Ovary (tissue), 9 donors: ENCODE results near the gene ASB10. TPM values are rescaled to one million over a fixed set of nuclear protein-coding genes. Genes with fewer than 3 reads are reported as not detected.
A peak's percentile ranks its signal among the peaks of the same experiment; 100 is the strongest.

ENCODE experiments used
- DNase-seq, 5 donors: peaks; one replicate each; pipeline ENCODE4 v3.0.0-alpha.2; 2019 to 2020
- H3K27ac ChIP-seq, 2 donors: fragments of 200-600 bp; one replicate each; pipeline versions ENCODE4 v1.5.1 to v1.8.0; 2019 to 2022
- H3K27me3 ChIP-seq: fragments of 200-600 bp; one replicate; pipeline ENCODE4 v1.8.0; 2022
- H3K36me3 ChIP-seq: fragments of 200-600 bp; sonication (generic); one replicate; pipeline ENCODE4 v1.5.1; 2019
- H3K4me1 ChIP-seq: one replicate; pipeline ENCODE4 v1.8.1; 2013; ENCODE audit warnings: mild to moderate bottlenecking, moderate library complexity; ENCODE audit not compliant: insufficient read depth
- H3K4me3 ChIP-seq: fragments of 200-600 bp; sonication (generic); one replicate; pipeline ENCODE4 v1.5.1; 2017
- H3K9me3 ChIP-seq, 2 donors: fragments of 200-600 bp in 1 of 2; sonication (generic) in 1 of 2; one replicate each; pipeline versions ENCODE4 v1.5.1 to v1.8.1; 2013 to 2019; ENCODE audit warnings: mild to moderate bottlenecking in 1 of 2, moderate library complexity in 1 of 2
- CTCF ChIP-seq, 3 donors: fragments of 450-650 bp in 2 of 3; fragments of 200-600 bp in 1 of 3; IDR thresholded peaks; one replicate each; pipeline versions ENCODE4 v1.5.1 to v1.8.0; 2016 to 2022; ENCODE audit warnings: antibody characterized with exemption in 3 of 3, mild to moderate bottlenecking in 1 of 3
- EP300 ChIP-seq: sonication (generic); formaldehyde crosslinking; IDR thresholded peaks from one replicate; pipeline ENCODE4 v1.6.1; 2017; ENCODE audit warnings: antibody characterized with exemption
- POLR2A ChIP-seq: fragments of 450-650 bp; IDR thresholded peaks from one replicate; pipeline ENCODE4 v1.6.1; 2017; ENCODE audit warnings: antibody characterized with exemption, mild to moderate bottlenecking, moderate library complexity
- WGBS, 3 donors: extraction: QIAGEN DNeasy Blood & Tissue Kit in 1 of 3; methylation state at CpG; one replicate each; pipeline versions ENCODE4 v1.1.5 to v1.1.7; 2013 to 2017; 5-methylcytosine and 5-hydroxymethylcytosine counted together
- intact Hi-C, 4 donors: fragments of 100-400 bp; cut with DNase I; formaldehyde crosslinking; loops; one replicate each; pipeline versions ENCODE4 v1.11.0 to v1.15.1; 2022 to 2023
- polyA plus RNA-seq, 2 donors: library from polyadenylated mRNA; stranded (reverse); fragments of 200-250 nt in 1 of 2; fragments of 350-450 nt in 1 of 2; fragmentation: Illumina TruSeq in 1 of 2; extraction: RNeasy Lipid Tissue Mini Kit (QIAGEN cat#74804) in 1 of 2; gene quantifications; one replicate each; pipeline ENCODE4 v1.2.3, GENCODE V29; 2013 to 2014
- total RNA-seq, 7 donors: library from RNA; depleted of rRNA in 2 of 7; stranded (reverse); fragments of >200 nt in 2 of 7; fragmentation: NEBNext Ultra II Directional in 3 of 7; extraction: Animal tissue kit (Norgen Biotek cat#: 25700) in 3 of 7; gene quantifications; one replicate each; pipeline versions ENCODE4 v1.1.0 to v1.2.4, GENCODE V29; 2016 to 2023
- donor health status: DM: no; HTN: no; CAD: no; lungs with moderate emphysema.
- donor health status: DM: no; HTN: no; CAD: no.
- donor health status: Bipolar disorder and iron deficiency.
- donor health status: DM: yes; HTN: yes; CAD: no.
- donor health status: DM: no; HTN: no; CAD: no.
- donor health status: DM: yes; HTN: yes; CAD: no.

ASB10 gene
- total and polyA plus RNA-seq, 9 donors, result not detected

- Histone ChIP-seq H3K9me3 (no peaks in the 10 kb centered on the region), H3K36me3 (no peaks in the 10 kb centered on the region), H3K4me1 (peaks cover 8% of the 10 kb centered on the region), H3K4me3 (no peak overlapping the region), H3K27ac (no peak overlapping the region), H3K27me3 (no peaks in the 10 kb centered on the region)
- no peak for DNase-seq
- 70 to 74% (median 73%) methylated on average over 18 to 19 of the region's 19 CpGs for WGBS, 3 donors
- no peak for TF ChIP-seq EP300
- TF ChIP-seq CTCF (IDR thresholded peaks at IDR 0.05), result no peak
- no peak for TF ChIP-seq POLR2A
- intact Hi-C loops, result loop anchor here in 3 of 4 donors (5.0 kb wide), 4 partner anchors 41 to 176 kb away; partner anchors contain the start of gene GBX1 (in 1 of the 3)
These were observed 60.4 kb downstream of the ASB10 start for GRCh38 chr7:151126491-151127137.

- intact Hi-C loops, result loop anchor here in 3 of 4 donors (5.0 kb wide), 4 partner anchors 41 to 176 kb away; partner anchors contain the start of gene GBX1 (in 1 of the 3)
- H3K4me1 ChIP-seq, result peaks cover 8% of the 10 kb centered on the region
- no peak for TF ChIP-seq CTCF (IDR thresholded peaks at IDR 0.05)
- 8 to 15% (median 8%) methylated on average over 54 to 58 of the region's 58 CpGs for WGBS, 3 donors
- no peaks in the 10 kb centered on the region for H3K36me3 ChIP-seq
- no peak overlapping the region for H3K27ac ChIP-seq
- H3K9me3 ChIP-seq, result no peaks in the 10 kb centered on the region
- DNase-seq, result peak in 1 of 5 donors; percentile 61
- H3K27me3 ChIP-seq, result no peaks in the 10 kb centered on the region
- peak overlapping the region; percentile 40 for H3K4me3 ChIP-seq
These were observed 61.1 kb downstream of the ASB10 start for GRCh38 chr7:151125846-151126481.

Other genes starting within 250 kb of the ASB10 start
- gene KCNH2, start 208.9 kb downstream of the ASB10 start, total RNA-seq, result 10 to 100 TPM in 2 of 7 donors, 1 to 10 TPM in 5; 2.0 to 26.3 (median 8.0) TPM
- 1 to 10 TPM; 3.0 to 5.0 TPM for gene KCNH2, start 208.9 kb downstream of the ASB10 start, polyA plus RNA-seq
- gene NOS3, start 196.2 kb downstream of the ASB10 start, total RNA-seq, result 10 to 100 TPM in 1 of 7 donors, 1 to 10 TPM in 6; 2.9 to 26.0 (median 5.4) TPM
- 1 to 10 TPM; 1.0 to 8.9 TPM for gene NOS3, start 196.2 kb downstream of the ASB10 start, polyA plus RNA-seq
- gene ATG9B, start 162.8 kb downstream of the ASB10 start, total RNA-seq, result 1 to 10 TPM in 1 of 7 donors, under 1 TPM in 6; 0.18 to 1.0 (median 0.40) TPM
- under 1 TPM; 0.03 to 0.19 TPM for gene ATG9B, start 162.8 kb downstream of the ASB10 start, polyA plus RNA-seq
- gene ABCB8, start 158.8 kb downstream of the ASB10 start, total RNA-seq, result 10 to 100 TPM; 15.5 to 45.2 (median 29.1) TPM
- gene ABCB8, start 158.8 kb downstream of the ASB10 start, polyA plus RNA-seq, result 10 to 100 TPM in 1 of 2 donors, 1 to 10 TPM in 1; 6.1 to 14.7 TPM
- gene ASIC3, start 138.7 kb downstream of the ASB10 start, total RNA-seq, result 1 to 10 TPM; 2.5 to 9.4 (median 4.5) TPM
- 1 to 10 TPM; 1.0 to 2.9 TPM for gene ASIC3, start 138.7 kb downstream of the ASB10 start, polyA plus RNA-seq
- gene CDK5, start 129.4 kb downstream of the ASB10 start, total RNA-seq, result 1 to 10 TPM; 2.7 to 5.9 (median 4.1) TPM
- 1 to 10 TPM; 3.8 to 9.4 TPM for gene CDK5, start 129.4 kb downstream of the ASB10 start, polyA plus RNA-seq
- gene SLC4A2, start 127.7 kb downstream of the ASB10 start, total RNA-seq, result 100 to 1,000 TPM in 4 of 7 donors, 10 to 100 TPM in 3; 55.6 to 127 (median 108) TPM
- 10 to 100 TPM; 10.5 to 53.2 TPM for gene SLC4A2, start 127.7 kb downstream of the ASB10 start, polyA plus RNA-seq
- 10 to 100 TPM; 58.0 to 93.3 (median 75.8) TPM for gene FASTK, start 106.4 kb downstream of the ASB10 start, total RNA-seq
- 10 to 100 TPM in 1 of 2 donors, 1 to 10 TPM in 1; 5.4 to 95.2 TPM for gene FASTK, start 106.4 kb downstream of the ASB10 start, polyA plus RNA-seq
- gene TMUB1, start 103.8 kb downstream of the ASB10 start, total RNA-seq, result 10 to 100 TPM; 19.0 to 40.3 (median 33.8) TPM
- 10 to 100 TPM in 1 of 2 donors, 1 to 10 TPM in 1; 1.9 to 28.8 TPM for gene TMUB1, start 103.8 kb downstream of the ASB10 start, polyA plus RNA-seq
- 100 to 1,000 TPM in 4 of 7 donors, 10 to 100 TPM in 3; 58.7 to 125 (median 101) TPM for gene AGAP3, start 100.8 kb downstream of the ASB10 start, total RNA-seq
- 10 to 100 TPM; 22.3 to 77.4 TPM for gene AGAP3, start 100.8 kb downstream of the ASB10 start, polyA plus RNA-seq
- not detected for gene GBX1, start 19.6 kb downstream of the ASB10 start, total RNA-seq
- gene GBX1, start 19.6 kb downstream of the ASB10 start, polyA plus RNA-seq, result not detected
- 1 to 10 TPM in 3 of 7 donors, not detected in 4; 1.0 to 1.3 (median 1.1) TPM for gene H2BK1, start 23.2 kb upstream of the ASB10 start, total RNA-seq
- gene H2BK1, start 23.2 kb upstream of the ASB10 start, polyA plus RNA-seq, result under 1 TPM in 1 of 2 donors, not detected in 1; 0.36 TPM
- 10 to 100 TPM; 20.5 to 40.3 (median 31.0) TPM for gene ABCF2, start 40.0 kb upstream of the ASB10 start, total RNA-seq
- gene ABCF2, start 40.0 kb upstream of the ASB10 start, polyA plus RNA-seq, result 10 to 100 TPM; 13.6 to 19.9 TPM
- gene CHPF2, start 45.2 kb upstream of the ASB10 start, total RNA-seq, result 10 to 100 TPM; 19.3 to 36.2 (median 28.5) TPM
- gene CHPF2, start 45.2 kb upstream of the ASB10 start, polyA plus RNA-seq, result 10 to 100 TPM in 1 of 2 donors, 1 to 10 TPM in 1; 8.4 to 18.8 TPM
- gene SMARCD3, start 61.4 kb upstream of the ASB10 start, total RNA-seq, result 100 to 1,000 TPM in 4 of 7 donors, 10 to 100 TPM in 3; 30.2 to 203 (median 101) TPM
- gene SMARCD3, start 61.4 kb upstream of the ASB10 start, polyA plus RNA-seq, result 10 to 100 TPM; 43.5 to 56.1 TPM
- gene NUB1, start 154.6 kb upstream of the ASB10 start, total RNA-seq, result 10 to 100 TPM; 38.6 to 57.3 (median 45.6) TPM
- gene NUB1, start 154.6 kb upstream of the ASB10 start, polyA plus RNA-seq, result 100 to 1,000 TPM in 1 of 2 donors, 10 to 100 TPM in 1; 33.8 to 162 TPM
- gene WDR86, start 222.8 kb upstream of the ASB10 start, total RNA-seq, result 10 to 100 TPM in 5 of 7 donors, 1 to 10 TPM in 2; 1.2 to 43.4 (median 19.4) TPM
- 1 to 10 TPM in 1 of 2 donors, under 1 TPM in 1; 0.77 to 3.1 TPM for gene WDR86, start 222.8 kb upstream of the ASB10 start, polyA plus RNA-seq